HEK293 (cell line): Measurements from ENCODE around the gene CAND2.

Experiments
- CTCF ChIA-PET: fragments of 350-600 bp; formaldehyde crosslinking; extraction: SDS; loops from one replicate; lab custom pipeline; 2021; ENCODE audit warnings: antibody characterized with exemption; lab: Yijun Ruan, JAX
- POLR2A ChIA-PET: fragments of 300-600 bp; formaldehyde crosslinking; extraction: SDS; loops from one replicate; lab custom pipeline; 2020; ENCODE audit warnings: antibody characterized with exemption, inconsistent platforms; lab: Yijun Ruan, JAX
- H3K27ac ChIP-seq: fragments of 200-500 bp; sonication (Bioruptor generic); 2 replicates; pipeline ENCODE4 v1.5.1; 2014; ENCODE audit warnings: low read depth, low read length, control low read depth, inconsistent platforms; ENCODE audit errors: extremely low read depth
- H3K36me3 ChIP-seq, 2 experiments: fragments of 200-500 bp in 1 of 2; sonication (Bioruptor generic) in 1 of 2; 1 replicate in 1 of 2; 2 replicates in 1 of 2; pipeline ENCODE4 v1.5.1; 2014 to 2017; ENCODE audit warnings: inconsistent platforms in 2 of 2, low read length in 2 of 2; ENCODE audit not compliant: control insufficient read depth in 2 of 2, insufficient read depth in 1 of 2
- H3K4me1 ChIP-seq: fragments of 200-500 bp; sonication (Bioruptor generic); 2 replicates; pipeline ENCODE4 v1.5.1; 2014; ENCODE audit warnings: mild to moderate bottlenecking, low read length, inconsistent platforms; ENCODE audit not compliant: control insufficient read depth, insufficient read depth
- H3K4me3 ChIP-seq: 2 replicates; pipeline ENCODE4 v1.5.1; 2011; ENCODE audit warnings: low read depth, mild to moderate bottlenecking, control low read depth, low read length, moderate library complexity
- H3K9me3 ChIP-seq: fragments of 200-500 bp; sonication (Bioruptor generic); 2 replicates; pipeline ENCODE4 v1.5.1; 2014; ENCODE audit warnings: low read depth, low read length, inconsistent platforms; ENCODE audit not compliant: control insufficient read depth, insufficient read depth
- BCL11A ChIP-seq: fragments of 450-650 bp; formaldehyde crosslinking; IDR thresholded peaks from 2 replicates; pipeline ENCODE4 v1.5.1; 2016; ENCODE audit warnings: low read depth, missing biosample characterization, missing genetic modification characterization
- GLIS2 ChIP-seq: fragments of 450-650 bp; formaldehyde crosslinking; IDR thresholded peaks from 2 replicates; pipeline ENCODE4 v1.5.1; 2016; ENCODE audit warnings: missing biosample characterization, missing genetic modification characterization
- SP3 ChIP-seq: fragments of 450-650 bp; formaldehyde crosslinking; IDR thresholded peaks from 2 replicates; pipeline ENCODE4 v1.5.1; 2016; ENCODE audit warnings: missing biosample characterization, missing genetic modification characterization
- TRIM28 ChIP-seq: IDR thresholded peaks from 2 replicates; pipeline ENCODE4 v1.6.1; 2011; ENCODE audit warnings: low read length, control low read depth, borderline replicate concordance
- ZBTB20 ChIP-seq: fragments of 450-650 bp; formaldehyde crosslinking; IDR thresholded peaks from 2 replicates; pipeline ENCODE4 v1.5.1; 2016; ENCODE audit warnings: missing biosample characterization, missing genetic modification characterization
- ZEB2 ChIP-seq: fragments of 450-650 bp; formaldehyde crosslinking; IDR thresholded peaks from 2 replicates; pipeline ENCODE4 v1.5.1; 2016; ENCODE audit warnings: missing biosample characterization, missing genetic modification characterization
- ZIC2 ChIP-seq: fragments of 450-650 bp; formaldehyde crosslinking; IDR thresholded peaks from 2 replicates; pipeline ENCODE4 v1.5.1; 2016; ENCODE audit warnings: missing biosample characterization, missing genetic modification characterization
- ZNF114 ChIP-seq: fragments of 450-650 bp; formaldehyde crosslinking; IDR thresholded peaks from 2 replicates; pipeline ENCODE4 v1.5.0; 2017; ENCODE audit warnings: missing biosample characterization, missing genetic modification characterization
- ZNF132 ChIP-seq: fragments of 450-650 bp; formaldehyde crosslinking; IDR thresholded peaks from 2 replicates; pipeline ENCODE4 v1.5.1; 2017; ENCODE audit warnings: missing biosample characterization, missing genetic modification characterization, borderline replicate concordance
- ZNF140 ChIP-seq: fragments of 450-650 bp; formaldehyde crosslinking; IDR thresholded peaks from 2 replicates; pipeline ENCODE4 v1.5.1; 2016; ENCODE audit warnings: missing biosample characterization, missing genetic modification characterization
- ZNF202 ChIP-seq: fragments of 450-650 bp; formaldehyde crosslinking; IDR thresholded peaks from 2 replicates; pipeline ENCODE4 v1.5.1; 2016; ENCODE audit warnings: missing biosample characterization, missing genetic modification characterization, borderline replicate concordance
- ZNF274 ChIP-seq, 2 experiments: fragments of 200-500 bp in 1 of 2; fragments of 450-650 bp in 1 of 2; sonication (Bioruptor generic) in 1 of 2; formaldehyde crosslinking in 1 of 2; IDR thresholded peaks; 2 replicates each; pipeline versions ENCODE4 v1.5.1 to v1.6.1; 2014 to 2016; ENCODE audit warnings: borderline replicate concordance in 1 of 2, inconsistent platforms in 1 of 2, low read length in 1 of 2, missing biosample characterization in 1 of 2, missing genetic modification characterization in 1 of 2
- ZNF48 ChIP-seq: fragments of 450-650 bp; formaldehyde crosslinking; IDR thresholded peaks from 2 replicates; pipeline ENCODE4 v1.5.1; 2016; ENCODE audit warnings: missing biosample characterization, missing genetic modification characterization
- ZNF510 ChIP-seq: fragments of 450-650 bp; formaldehyde crosslinking; IDR thresholded peaks from 2 replicates; pipeline ENCODE4 v1.5.1; 2018; ENCODE audit warnings: mild to moderate bottlenecking, missing genetic modification characterization, missing biosample characterization; ENCODE audit not compliant: insufficient replicate concordance
- ZNF623 ChIP-seq: fragments of 450-650 bp; formaldehyde crosslinking; IDR thresholded peaks from 2 replicates; pipeline ENCODE4 v1.5.1; 2016; ENCODE audit warnings: missing biosample characterization, missing genetic modification characterization
- ZNF629 ChIP-seq: fragments of 450-650 bp; formaldehyde crosslinking; IDR thresholded peaks from 2 replicates; pipeline ENCODE4 v1.5.1; 2017; ENCODE audit warnings: missing biosample characterization, missing genetic modification characterization
- ZNF670 ChIP-seq: fragments of 450-650 bp; formaldehyde crosslinking; IDR thresholded peaks from 2 replicates; pipeline ENCODE4 v1.5.1; 2016; ENCODE audit warnings: missing biosample characterization, missing genetic modification characterization, low read depth
- ZNF701 ChIP-seq: fragments of 450-650 bp; formaldehyde crosslinking; IDR thresholded peaks from 2 replicates; pipeline ENCODE4 v1.5.1; 2016; ENCODE audit warnings: missing biosample characterization, missing genetic modification characterization
- ZNF76 ChIP-seq: fragments of 450-650 bp; formaldehyde crosslinking; IDR thresholded peaks from 2 replicates; pipeline ENCODE4; 2016; ENCODE audit warnings: low read depth, missing biosample characterization, missing genetic modification characterization, borderline replicate concordance
- TF ChIP-seq, protein P1 (sequence below): fragments of 450-650 bp; formaldehyde crosslinking; IDR thresholded peaks from 2 replicates; pipeline ENCODE4 v1.5.1; 2016; ENCODE audit warnings: missing biosample characterization, missing genetic modification characterization
- TF ChIP-seq, protein P2 (sequence below): fragments of 450-650 bp; formaldehyde crosslinking; IDR thresholded peaks from 2 replicates; pipeline ENCODE4 v1.5.1; 2017; ENCODE audit warnings: missing biosample characterization, missing genetic modification characterization

CAND2 gene

DNA sequence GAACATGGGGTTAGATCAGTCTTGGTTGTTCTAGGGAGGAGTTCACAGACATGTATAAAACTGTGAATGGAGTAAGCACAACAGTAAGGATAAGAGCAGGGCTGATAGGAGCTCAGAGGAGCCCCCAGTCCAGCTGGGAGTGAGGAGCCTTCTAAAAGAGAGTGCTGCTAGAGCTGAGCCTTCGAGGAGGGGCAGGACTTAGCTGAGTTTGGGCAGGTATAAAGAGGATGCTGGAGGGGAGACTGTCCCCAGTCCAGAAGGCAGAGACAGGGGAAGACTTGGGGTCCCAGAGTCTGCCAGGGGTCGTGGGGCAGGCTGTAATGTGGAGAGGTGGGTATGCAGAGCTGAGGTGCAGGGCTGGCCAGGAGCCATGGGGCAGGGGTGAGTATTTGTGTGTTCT is 12.1 kb downstream of the CAND2 start:
- no peak for TF ChIP-seq ZNF202 (tag by site-specific recombination)
- no peak for TF ChIP-seq TRIM28
- no peak for TF ChIP-seq ZNF48 (tag by site-specific recombination)
- no peak for TF ChIP-seq GLIS2 (tag by site-specific recombination)
- no peak for TF ChIP-seq ZNF670 (tag by site-specific recombination)
- TF ChIP-seq, protein P1, sequence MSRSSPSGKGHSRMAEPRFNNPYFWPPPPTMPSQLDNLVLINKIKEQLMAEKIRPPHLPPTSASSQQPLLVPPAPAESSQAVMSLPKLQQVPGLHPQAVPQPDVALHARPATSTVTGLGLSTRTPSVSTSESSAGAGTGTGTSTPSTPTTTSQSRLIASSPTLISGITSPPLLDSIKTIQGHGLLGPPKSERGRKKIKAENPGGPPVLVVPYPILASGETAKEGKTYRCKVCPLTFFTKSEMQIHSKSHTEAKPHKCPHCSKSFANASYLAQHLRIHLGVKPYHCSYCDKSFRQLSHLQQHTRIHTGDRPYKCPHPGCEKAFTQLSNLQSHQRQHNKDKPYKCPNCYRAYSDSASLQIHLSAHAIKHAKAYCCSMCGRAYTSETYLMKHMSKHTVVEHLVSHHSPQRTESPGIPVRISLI, result no peak
- no peak for TF ChIP-seq SP3 (tag by site-specific recombination)
- TF ChIP-seq ZNF132 (tag by site-specific recombination), result no peak
- TF ChIP-seq BCL11A (tag by site-specific recombination), result no peak
- no peak for TF ChIP-seq ZNF623 (tag by site-specific recombination)
- no peak for TF ChIP-seq ZEB2 (tag by site-specific recombination)
- no peak for TF ChIP-seq ZNF114
- TF ChIP-seq ZBTB20 (tag by site-specific recombination), result no peak
- no peak for TF ChIP-seq ZNF274 (IDR thresholded peaks at IDR 0.05; ENCODE audit: low read length)
- TF ChIP-seq ZNF274 (tag by site-specific recombination; IDR thresholded peaks at IDR 0.05; ENCODE audit: borderline replicate concordance), result no peak
- no peak for TF ChIP-seq ZNF140 (tag by site-specific recombination)
- no peak for TF ChIP-seq ZNF701 (tag by site-specific recombination)
- TF ChIP-seq ZNF629 (tag by site-specific recombination), result no peak
- TF ChIP-seq ZNF510, result no peak
- TF ChIP-seq ZNF76, result no peak
- TF ChIP-seq, all 188 proteins: peak for 0
- H3K4me3 ChIP-seq, result no peak overlapping the region
- H3K27ac ChIP-seq, result no peak overlapping the region
- no peaks in the 10 kb centered on the region for H3K9me3 ChIP-seq
- ChIA-PET CTCF (interaction anchor here (0.6 to 0.9 kb wide), 2 partner anchors 83 to 88 kb away, joined by 3 read pairs; no protein-coding TSS in a partner anchor), POLR2A (interaction anchor here (1.2 to 1.9 kb wide), 3 partner anchors 9 to 24 kb away, joined by 3 to 4 read pairs (median 3); partner anchors contain the start of gene CAND2)
- no peaks in the 10 kb centered on the region for H3K4me1 ChIP-seq
- H3K36me3 ChIP-seq, result peaks cover 5 to 67% of the 10 kb centered on the region in 2 experiments; a peak in 2 of 3 replicates

GRCh38 chr3:12809001-12809400 is 12.5 kb downstream of the CAND2 start:
- Histone ChIP-seq H3K4me1 (no peaks in the 10 kb centered on the region), H3K36me3 (peaks cover 5 to 67% of the 10 kb centered on the region in 2 experiments; a peak in 2 of 3 replicates), H3K4me3 (no peak overlapping the region), H3K27ac (no peak overlapping the region), H3K9me3 (no peaks in the 10 kb centered on the region)
- TF ChIP-seq, protein P2, sequence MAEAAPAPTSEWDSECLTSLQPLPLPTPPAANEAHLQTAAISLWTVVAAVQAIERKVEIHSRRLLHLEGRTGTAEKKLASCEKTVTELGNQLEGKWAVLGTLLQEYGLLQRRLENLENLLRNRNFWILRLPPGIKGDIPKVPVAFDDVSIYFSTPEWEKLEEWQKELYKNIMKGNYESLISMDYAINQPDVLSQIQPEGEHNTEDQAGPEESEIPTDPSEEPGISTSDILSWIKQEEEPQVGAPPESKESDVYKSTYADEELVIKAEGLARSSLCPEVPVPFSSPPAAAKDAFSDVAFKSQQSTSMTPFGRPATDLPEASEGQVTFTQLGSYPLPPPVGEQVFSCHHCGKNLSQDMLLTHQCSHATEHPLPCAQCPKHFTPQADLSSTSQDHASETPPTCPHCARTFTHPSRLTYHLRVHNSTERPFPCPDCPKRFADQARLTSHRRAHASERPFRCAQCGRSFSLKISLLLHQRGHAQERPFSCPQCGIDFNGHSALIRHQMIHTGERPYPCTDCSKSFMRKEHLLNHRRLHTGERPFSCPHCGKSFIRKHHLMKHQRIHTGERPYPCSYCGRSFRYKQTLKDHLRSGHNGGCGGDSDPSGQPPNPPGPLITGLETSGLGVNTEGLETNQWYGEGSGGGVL, result no peak
- TF ChIP-seq ZIC2 (tag by site-specific recombination), result peak; percentile 58
- CTCF ChIA-PET, result interaction anchor here (0.9 to 1.6 kb wide), 2 partner anchors 83 to 89 kb away, joined by 3 to 5 read pairs; no protein-coding TSS in a partner anchor
- POLR2A ChIA-PET, result interaction anchor here (1.2 to 1.9 kb wide), 3 partner anchors 9 to 24 kb away, joined by 3 to 4 read pairs (median 3); partner anchors contain the start of gene CAND2
